ENCODE measurements around the gene ECHS1.

DNA sequence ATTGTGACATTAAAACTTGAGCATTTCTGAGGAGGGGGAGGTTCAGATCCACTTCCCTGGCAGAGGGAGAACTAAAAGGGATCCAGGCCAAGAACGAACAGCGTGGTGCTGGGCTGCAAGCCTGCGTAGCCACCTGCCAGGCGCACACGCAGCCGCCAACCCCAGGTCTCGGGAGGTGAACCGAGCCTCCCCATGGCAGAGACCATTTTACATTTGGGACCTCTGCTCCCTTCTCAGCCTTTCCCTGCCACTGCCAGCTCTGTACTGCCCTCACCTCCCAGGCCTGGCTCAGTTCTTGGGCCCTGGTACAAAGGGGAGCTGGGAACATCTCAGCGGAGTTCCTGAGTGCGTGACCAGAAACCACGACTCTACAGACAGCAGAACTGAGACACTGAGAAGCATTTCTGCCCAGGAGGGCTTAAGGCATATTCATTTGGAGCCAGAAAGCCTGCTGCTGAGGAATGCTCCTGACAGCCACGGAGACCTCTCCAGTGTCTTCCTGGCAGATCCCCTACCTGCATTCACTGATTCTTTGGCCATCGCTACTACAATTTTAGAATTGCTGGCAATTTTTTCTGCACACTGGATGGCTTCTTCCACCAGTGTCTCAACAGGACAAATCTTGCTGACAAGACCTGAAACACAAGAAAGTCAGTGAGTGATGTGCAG is 7.6 kb downstream of the ECHS1 start:
- no peak for TF ChIP-seq CTCF (conservative IDR thresholded peaks at IDR 0.05 in 1 of 2, IDR thresholded peaks at IDR 0.05 in 1 of 2; ENCODE audit: extremely low read depth in 1 of 2, insufficient read depth in 1 of 2, low read depth in 1 of 2, low read length in 2 of 2)
- TF ChIP-seq EZH2 (IDR thresholded peaks at IDR 0.05; ENCODE audit: borderline replicate concordance, low read length) = no peak
